Lung microvascular endothelial cell (primary cell): ENCODE results near the gene APC2. TPM values are rescaled to one million over a fixed set of nuclear protein-coding genes. Genes with fewer than 3 reads are reported as not detected.

ENCODE experiments used
- DNase-seq, 2 donors: peaks; one replicate each; pipeline versions ENCODE4 v3.0.0 to v3.0.0-alpha.2; 2010; ENCODE audit warnings: low read depth in 2 of 2
- total RNA-seq: library from RNA; depleted of rRNA; stranded (reverse); fragments of >200 nt; gene quantifications from 2 replicates; pipeline ENCODE4 v1.2.1, GENCODE V29; 2014

APC2 gene
- under 0.01 TPM in 2 replicates for total RNA-seq

- peak in 1 of 2 donors; percentile 44 for DNase-seq
These were observed at the start of gene APC2 for GRCh38 chr19:1449467-1450442. Gene APC2 (plus strand): TSS chr19:1450121. CDS start chr19:1453002, 2,881 bp downstream.

- DNase-seq = peak in 1 of 2 donors; percentile 59
These were observed 49.4 kb upstream of the APC2 start for GRCh38 chr19:1400281-1401137.

- peak in 1 of 2 donors; percentile 62 for DNase-seq
These were observed 48.6 kb upstream of the APC2 start, which contains the start of gene GAMT for GRCh38 chr19:1401138-1401888. Gene GAMT (minus strand): TSS chr19:1401542. CDS start chr19:1401476, 66 bp downstream.

- no peak for DNase-seq
These were observed 48.1 kb upstream of the APC2 start for GRCh38 chr19:1401889-1402217.

- DNase-seq = no peak
These were observed 47.4 kb upstream of the APC2 start for GRCh38 chr19:1402411-1403070.

GRCh38 chr19:1406774-1407527, 43.0 kb upstream of the APC2 start:
- DNase-seq = peak; percentile 99

- DNase-seq = no peak
These were observed 42.2 kb upstream of the APC2 start, which contains the start of gene DAZAP1 for GRCh38 chr19:1407528-1408299. Gene DAZAP1 (plus strand): TSS chr19:1407586. CDS start chr19:1407774, 188 bp downstream.

- peak; percentile 60 to 80 for DNase-seq
These were observed 41.4 kb upstream of the APC2 start for GRCh38 chr19:1408300-1409203.

- no peak for DNase-seq
These were observed 40.5 kb upstream of the APC2 start for GRCh38 chr19:1409204-1410005.

GRCh38 chr19:1410136-1410786, 39.7 kb upstream of the APC2 start:
- peak in 1 of 2 donors; percentile 62 for DNase-seq

- no peak for DNase-seq
These were observed 39.1 kb upstream of the APC2 start for GRCh38 chr19:1410789-1411188.

GRCh38 chr19:1411255-1412191, 38.4 kb upstream of the APC2 start:
- DNase-seq = no peak

GRCh38 chr19:1412323-1412923, 37.5 kb upstream of the APC2 start:
- no peak for DNase-seq

- DNase-seq = no peak
These were observed 36.7 kb upstream of the APC2 start for GRCh38 chr19:1412995-1413800.
